HepG2 (cell line): ENCODE results near the gene ZNF77. TPM values are rescaled to one million over a fixed set of nuclear protein-coding genes. Genes with fewer than 3 reads are reported as not detected.
A peak's percentile ranks its signal among the peaks of the same experiment; 100 is the strongest.

Experiments used
- BHLHE40 ChIP-seq: IDR thresholded peaks from 2 replicates; pipeline ENCODE4 v1.6.1; 2011; ENCODE audit warnings: low read length, improper control_type of control experiment
- FOXA3 ChIP-seq: IDR thresholded peaks from 2 replicates; pipeline ENCODE4 v1.6.1; 2016; ENCODE audit warnings: missing genetic modification reagents, missing compliant biosample characterization
- FOXC1 ChIP-seq: sonication (generic); formaldehyde crosslinking; IDR thresholded peaks from 2 replicates; pipeline ENCODE4 v1.8.0; 2022; ENCODE audit warnings: mild to moderate bottlenecking, missing genetic modification reagents, borderline replicate concordance
- GTF3A ChIP-seq: sonication (generic); formaldehyde crosslinking; conservative IDR thresholded peaks from 2 replicates; pipeline ENCODE4 v1.4.0; 2020; ENCODE audit warnings: mild to moderate bottlenecking, missing genetic modification reagents
- HDAC6 ChIP-seq: fragments of 200-600 bp; sonication (generic); IDR thresholded peaks from 2 replicates; pipeline ENCODE4 v1.7.0; 2017; ENCODE audit warnings: mild to moderate bottlenecking, antibody characterized with exemption, low read length, low read depth
- HNF1B ChIP-seq: sonication (generic); formaldehyde crosslinking; IDR thresholded peaks from 2 replicates; pipeline ENCODE4 v1.5.1; 2020; ENCODE audit warnings: mild to moderate bottlenecking, moderate library complexity, missing genetic modification reagents
- KDM5A ChIP-seq: fragments of 200-600 bp; sonication (generic); IDR thresholded peaks from 2 replicates; pipeline ENCODE4 v1.7.0; 2018; ENCODE audit warnings: antibody characterized with exemption, mild to moderate bottlenecking, low read length, borderline replicate concordance
- KMT2A ChIP-seq: sonication (generic); formaldehyde crosslinking; IDR thresholded peaks from 2 replicates; pipeline ENCODE4 v1.4.0; 2020; ENCODE audit warnings: missing genetic modification reagents
- MAFF ChIP-seq: IDR thresholded peaks from 2 replicates; pipeline ENCODE4 v1.6.1; 2011; ENCODE audit warnings: low read depth, low read length, improper control_type of control experiment
- MYC ChIP-seq: sonication (generic); formaldehyde crosslinking; IDR thresholded peaks from 2 replicates; pipeline ENCODE4 v1.9.0; 2021; ENCODE audit warnings: missing genetic modification reagents, borderline replicate concordance
- NFATC3 ChIP-seq: sonication (generic); formaldehyde crosslinking; IDR thresholded peaks from 2 replicates; pipeline ENCODE4 v1.5.1; 2020; ENCODE audit warnings: mild to moderate bottlenecking, missing genetic modification reagents
- RFXANK ChIP-seq: IDR thresholded peaks from 2 replicates; pipeline ENCODE4 v1.6.1; 2016
- RXRB ChIP-seq: IDR thresholded peaks from 2 replicates; pipeline ENCODE4 v1.6.1; 2016; ENCODE audit warnings: borderline replicate concordance, missing genetic modification reagents, missing compliant biosample characterization
- TARDBP ChIP-seq: sonication (generic); formaldehyde crosslinking; IDR thresholded peaks from 2 replicates; pipeline ENCODE4 v1.8.0; 2022; ENCODE audit warnings: mild to moderate bottlenecking, missing genetic modification reagents
- THAP11 ChIP-seq: IDR thresholded peaks from 2 replicates; pipeline ENCODE4 v1.6.1; 2016; ENCODE audit warnings: missing biosample characterization, missing genetic modification reagents
- ZBTB43 ChIP-seq: sonication (generic); formaldehyde crosslinking; conservative IDR thresholded peaks from 2 replicates; pipeline ENCODE4 v1.4.0; 2020; ENCODE audit warnings: missing genetic modification reagents
- ZNF207 ChIP-seq: fragments of 450-650 bp; IDR thresholded peaks from 2 replicates; pipeline ENCODE4 v1.6.1; 2016; ENCODE audit warnings: antibody characterized with exemption, borderline replicate concordance
- ZNF230 ChIP-seq: sonication (generic); formaldehyde crosslinking; IDR thresholded peaks from 2 replicates; pipeline ENCODE4 v1.4.0; 2020; ENCODE audit warnings: mild to moderate bottlenecking, missing genetic modification reagents
- ZNF660 ChIP-seq: sonication (generic); formaldehyde crosslinking; IDR thresholded peaks from 2 replicates; pipeline ENCODE4 v1.5.1; 2020; ENCODE audit warnings: mild to moderate bottlenecking, low read depth, missing genetic modification reagents, borderline replicate concordance
- ZNF775 ChIP-seq: sonication (generic); formaldehyde crosslinking; IDR thresholded peaks from 2 replicates; pipeline ENCODE4 v1.4.0; 2020; ENCODE audit warnings: missing genetic modification reagents, mild to moderate bottlenecking, moderate library complexity, borderline replicate concordance
- polyA plus RNA-seq, 8 experiments: library from polyadenylated mRNA; depleted of rRNA in 3 of 8; stranded (reverse) in 7 of 8; unstranded in 1 of 8; fragments of >200 nt; fragmentation: Illumina TruSeq in 4 of 8; extraction: Trizol in 4 of 8; gene quantifications; 2 replicates each; pipeline versions ENCODE4 v1.2.1 to v1.2.3, GENCODE V29; 2011 to 2016; ENCODE audit warnings: low read depth in 4 of 8, missing spikeins in 1 of 8, mixed read lengths in 1 of 8; ENCODE audit not compliant: insufficient read depth in 1 of 8
- total RNA-seq, 5 experiments: library from RNA; depleted of rRNA; stranded (reverse); fragments of >200 nt; fragmentation: Illumina TruSeq; extraction: Trizol; gene quantifications; 2 replicates each; pipeline ENCODE4 v1.2.3, GENCODE V29; 2016; ENCODE audit warnings: low read depth in 1 of 5
- TF ChIP-seq, protein P1 (sequence below): sonication (generic); formaldehyde crosslinking; conservative IDR thresholded peaks from 2 replicates; pipeline ENCODE4 v1.4.0; 2020; ENCODE audit warnings: missing genetic modification reagents
- TF ChIP-seq, protein P2 (sequence below): sonication (generic); formaldehyde crosslinking; IDR thresholded peaks from 2 replicates; pipeline ENCODE4 v1.5.0; 2020; ENCODE audit warnings: missing genetic modification reagents
- TF ChIP-seq, protein P3 (sequence below), 2 experiments: sonication (generic) in 1 of 2; formaldehyde crosslinking in 1 of 2; IDR thresholded peaks; 2 replicates each; pipeline versions ENCODE4 v1.4.0 to v1.6.1; 2018 to 2020; ENCODE audit warnings: missing genetic modification reagents in 2 of 2, borderline replicate concordance in 1 of 2, low read depth in 1 of 2, mild to moderate bottlenecking in 1 of 2, missing biosample characterization in 1 of 2
- TF ChIP-seq, protein P4 (sequence below): sonication (generic); formaldehyde crosslinking; IDR thresholded peaks from 2 replicates; pipeline ENCODE4 v1.5.0; 2020; ENCODE audit warnings: missing genetic modification reagents

Gene ZNF77
- total and polyA plus RNA-seq, 2 of the 13 experiments (the other 11 are each of a cell fraction or from before 2014, with no cell fraction given): 7.1 to 11.5 TPM

- no peak for TF ChIP-seq ZNF660
- no peak for TF ChIP-seq RXRB
- TF ChIP-seq KMT2A (CRISPR knock-in tag): no peak
- TF ChIP-seq HDAC6: no peak
- TF ChIP-seq RFXANK (CRISPR knock-in tag): no peak
- TF ChIP-seq, protein P1, sequence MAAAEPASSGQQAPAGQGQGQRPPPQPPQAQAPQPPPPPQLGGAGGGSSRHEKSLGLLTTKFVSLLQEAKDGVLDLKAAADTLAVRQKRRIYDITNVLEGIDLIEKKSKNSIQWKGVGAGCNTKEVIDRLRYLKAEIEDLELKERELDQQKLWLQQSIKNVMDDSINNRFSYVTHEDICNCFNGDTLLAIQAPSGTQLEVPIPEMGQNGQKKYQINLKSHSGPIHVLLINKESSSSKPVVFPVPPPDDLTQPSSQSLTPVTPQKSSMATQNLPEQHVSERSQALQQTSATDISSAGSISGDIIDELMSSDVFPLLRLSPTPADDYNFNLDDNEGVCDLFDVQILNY (CRISPR knock-in tag): no peak
- TF ChIP-seq ZNF775 (CRISPR knock-in tag): no peak
- peak; percentile 39 for TF ChIP-seq THAP11
- peak; percentile 27; the same call in 1 of the 2 replicates for TF ChIP-seq MAFF
- TF ChIP-seq ZNF207: no peak
- TF ChIP-seq FOXA3: peak; percentile 47
- TF ChIP-seq FOXC1 (CRISPR knock-in tag): 0 out of 2 replicates have a peak, but pooled peaks have one; percentile 34
- no peak for TF ChIP-seq NFATC3
- TF ChIP-seq MYC (CRISPR knock-in tag): peak; percentile 40; the same call in 1 of the 2 replicates
- TF ChIP-seq, protein P2, sequence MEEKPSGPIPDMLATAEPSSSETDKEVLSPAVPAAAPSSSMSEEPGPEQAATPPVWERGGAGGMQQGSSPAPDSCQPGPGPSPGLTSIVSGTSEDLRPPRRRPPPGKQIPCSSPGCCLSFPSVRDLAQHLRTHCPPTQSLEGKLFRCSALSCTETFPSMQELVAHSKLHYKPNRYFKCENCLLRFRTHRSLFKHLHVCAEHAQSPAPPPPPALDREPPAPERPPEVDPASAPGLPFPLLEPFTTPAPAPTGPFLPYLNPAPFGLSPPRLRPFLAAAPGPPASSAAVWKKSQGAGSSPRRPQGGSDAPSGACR (CRISPR knock-in tag): no peak
- TF ChIP-seq, protein P3, sequence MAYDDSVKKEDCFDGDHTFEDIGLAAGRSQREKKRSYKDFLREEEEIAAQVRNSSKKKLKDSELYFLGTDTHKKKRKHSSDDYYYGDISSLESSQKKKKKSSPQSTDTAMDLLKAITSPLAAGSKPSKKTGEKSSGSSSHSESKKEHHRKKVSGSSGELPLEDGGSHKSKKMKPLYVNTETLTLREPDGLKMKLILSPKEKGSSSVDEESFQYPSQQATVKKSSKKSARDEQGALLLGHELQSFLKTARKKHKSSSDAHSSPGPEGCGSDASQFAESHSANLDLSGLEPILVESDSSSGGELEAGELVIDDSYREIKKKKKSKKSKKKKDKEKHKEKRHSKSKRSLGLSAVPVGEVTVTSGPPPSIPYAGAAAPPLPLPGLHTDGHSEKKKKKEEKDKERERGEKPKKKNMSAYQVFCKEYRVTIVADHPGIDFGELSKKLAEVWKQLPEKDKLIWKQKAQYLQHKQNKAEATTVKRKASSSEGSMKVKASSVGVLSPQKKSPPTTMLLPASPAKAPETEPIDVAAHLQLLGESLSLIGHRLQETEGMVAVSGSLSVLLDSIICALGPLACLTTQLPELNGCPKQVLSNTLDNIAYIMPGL (CRISPR knock-in tag; IDR thresholded peaks at IDR 0.05; ENCODE audit: borderline replicate concordance in 1 of 2, low read depth in 1 of 2): 0 out of 4 replicates have a peak, but pooled peaks of 1 of the 2 experiments have one; percentile 23
- 0 out of 2 replicates have a peak, but pooled peaks have one; percentile 50 for TF ChIP-seq GTF3A (CRISPR knock-in tag)
- TF ChIP-seq ZBTB43 (CRISPR knock-in tag): no peak
- no peak for TF ChIP-seq BHLHE40
- no peak for TF ChIP-seq TARDBP (CRISPR knock-in tag)
- TF ChIP-seq, protein P4, sequence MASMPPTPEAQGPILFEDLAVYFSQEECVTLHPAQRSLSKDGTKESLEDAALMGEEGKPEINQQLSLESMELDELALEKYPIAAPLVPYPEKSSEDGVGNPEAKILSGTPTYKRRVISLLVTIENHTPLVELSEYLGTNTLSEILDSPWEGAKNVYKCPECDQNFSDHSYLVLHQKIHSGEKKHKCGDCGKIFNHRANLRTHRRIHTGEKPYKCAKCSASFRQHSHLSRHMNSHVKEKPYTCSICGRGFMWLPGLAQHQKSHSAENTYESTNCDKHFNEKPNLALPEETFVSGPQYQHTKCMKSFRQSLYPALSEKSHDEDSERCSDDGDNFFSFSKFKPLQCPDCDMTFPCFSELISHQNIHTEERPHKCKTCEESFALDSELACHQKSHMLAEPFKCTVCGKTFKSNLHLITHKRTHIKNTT (CRISPR knock-in tag): no peak
- TF ChIP-seq KDM5A: no peak
- TF ChIP-seq HNF1B: no peak
- TF ChIP-seq ZNF230: no peak
These were observed 57.3 kb downstream of the ZNF77 start (continued) for GRCh38 chr19:2887391-2887914.
